ENCODE measurements around the gene IFITM2. TPM values are rescaled to one million over a fixed set of nuclear protein-coding genes. Genes with fewer than 3 reads are reported as not detected.
"Not testable (repeated sequence)": the region's sequence is repeated elsewhere in the genome, so short reads cannot be mapped to it uniquely, and the experiment has no call there.

Gene IFITM2
- polyA plus RNA-seq, 1 donor (not counting 4 experiments of a cell fraction or from before 2014, with no cell fraction given) = 83.0 TPM

DNA sequence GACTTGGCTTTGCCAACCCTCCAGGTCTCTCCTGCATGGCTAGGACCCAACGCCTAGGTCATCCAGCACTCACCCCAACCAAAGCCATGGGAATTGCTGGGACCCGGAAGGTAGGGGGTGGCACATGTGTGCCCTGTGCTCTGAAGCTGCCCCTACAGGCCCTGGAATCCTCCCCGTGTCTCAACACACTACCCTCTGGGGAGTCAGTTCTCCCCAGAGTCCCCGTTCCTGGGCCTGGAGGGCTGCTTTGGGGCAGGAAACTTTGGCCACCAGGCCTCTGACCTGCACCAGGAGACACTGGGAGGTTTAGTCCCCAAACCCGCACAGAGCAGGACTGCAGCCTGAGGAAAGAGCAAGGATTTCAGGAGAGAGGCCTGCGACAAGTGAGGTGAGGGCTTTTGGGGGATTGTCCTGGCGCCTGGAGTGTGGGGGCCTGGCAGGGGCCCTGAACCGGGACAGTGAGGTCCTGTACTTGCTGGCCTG is 5.7 kb downstream of the IFITM2 start:
- Histone ChIP-seq H3K4me2 (ENCODE audit: control insufficient read depth, extremely low read depth, insufficient read depth, low read depth, low read length) (peak overlapping the region; percentile 85), H3K36me3 (ENCODE audit: control insufficient read depth in 2 of 2, extremely low read depth in 1 of 2, insufficient read depth in 2 of 2, low read length in 2 of 2) (peaks cover 0 to 5% of the 10 kb centered on the region in 2 experiments), H3K27me3 (ENCODE audit: control insufficient read depth, extremely low read depth, insufficient read depth, low read length) (peaks cover 30% of the 10 kb centered on the region), H3K4me3 (ENCODE audit: control insufficient read depth in 2 of 3, extremely low read depth in 1 of 3, insufficient read depth in 2 of 3, low read depth in 1 of 3, low read length in 3 of 3) (peak overlapping the region in 2 of 3 experiments; percentile 73 to 85), H3K9me3 (ENCODE audit: control insufficient read depth, low read depth, low read length) (no peaks in the 10 kb centered on the region), H3K9me1 (ENCODE audit: control insufficient read depth, extremely low read depth, insufficient read depth, low read length) (no peaks in the 10 kb centered on the region), H3K79me2 (ENCODE audit: control insufficient read depth, insufficient read depth, low read length) (peaks cover 14% of the 10 kb centered on the region), H3K9ac (ENCODE audit: control insufficient read depth, extremely low read depth, insufficient read depth, low read length) (peak overlapping the region; percentile 74), H3K27ac (ENCODE audit: control insufficient read depth, insufficient read depth, low read length) (peak overlapping the region; percentile 74), H2AFZ (ENCODE audit: control insufficient read depth, low read length) (peak overlapping the region; percentile 30), H3K4me1 (ENCODE audit: control insufficient read depth, extremely low read depth, insufficient read depth, low read length) (peaks cover 48% of the 10 kb centered on the region), H4K20me1 (ENCODE audit: control insufficient read depth, extremely low read depth, insufficient read depth, low read length) (no peaks in the 10 kb centered on the region)
- DNase-seq (ENCODE audit: low read depth, low spot score) (no peak), FAIRE-seq (no peak)
- TF ChIP-seq CTCF (optimal IDR thresholded peaks at IDR 0.05 in 1 of 3, IDR thresholded peaks at IDR 0.05 in 1 of 3, conservative IDR thresholded peaks at IDR 0.05 in 1 of 3; ENCODE audit: extremely low read depth in 1 of 3, insufficient read depth in 2 of 3, low read length in 3 of 3) = no peak
- no peak for TF ChIP-seq EZH2 (IDR thresholded peaks at IDR 0.05; ENCODE audit: low read length)
- dilution Hi-C loops (cut with MboI; ENCODE audit: extremely low pct_ligation_motif_present, low sequenced_read_pairs) = no loop called here

GRCh38 chr11:313787-314553 is 6.4 kb downstream of the IFITM2 start, which contains the start of gene IFITM1:
TSS of gene IFITM1 (plus strand) at chr11:314040. CDS start at chr11:314171, 131 bp downstream.
- Histone ChIP-seq H4K20me1 (ENCODE audit: control insufficient read depth, extremely low read depth, insufficient read depth, low read length) (no peaks in the 10 kb centered on the region), H3K4me2 (ENCODE audit: control insufficient read depth, extremely low read depth, insufficient read depth, low read depth, low read length) (peak within 1 kb of the TSS; percentile 85), H3K27ac (ENCODE audit: control insufficient read depth, insufficient read depth, low read length) (peak within 1 kb of the TSS; percentile 74), H3K4me1 (ENCODE audit: control insufficient read depth, extremely low read depth, insufficient read depth, low read length) (peaks cover 46% of the 10 kb centered on the region), H3K36me3 (ENCODE audit: control insufficient read depth in 2 of 2, extremely low read depth in 1 of 2, insufficient read depth in 2 of 2, low read length in 2 of 2) (peaks cover 0 to 5% of the 10 kb centered on the region in 2 experiments), H3K9me3 (ENCODE audit: control insufficient read depth, low read depth, low read length) (no peaks in the 10 kb centered on the region), H2AFZ (ENCODE audit: control insufficient read depth, low read length) (peak within 1 kb of the TSS; percentile 58), H3K9me1 (ENCODE audit: control insufficient read depth, extremely low read depth, insufficient read depth, low read length) (no peaks in the 10 kb centered on the region), H3K9ac (ENCODE audit: control insufficient read depth, extremely low read depth, insufficient read depth, low read length) (peak within 1 kb of the TSS; percentile 74), H3K4me3 (ENCODE audit: control insufficient read depth in 2 of 3, extremely low read depth in 1 of 3, insufficient read depth in 2 of 3, low read depth in 1 of 3, low read length in 3 of 3) (peak within 1 kb of the TSS; percentile 50 to 85 (median 73)), H3K79me2 (ENCODE audit: control insufficient read depth, insufficient read depth, low read length) (peaks cover 14% of the 10 kb centered on the region), H3K27me3 (ENCODE audit: control insufficient read depth, extremely low read depth, insufficient read depth, low read length) (peaks cover 30% of the 10 kb centered on the region)
- no peak for DNase-seq (ENCODE audit: low read depth, low spot score)
- dilution Hi-C loops (cut with MboI; ENCODE audit: extremely low pct_ligation_motif_present, low sequenced_read_pairs) = no loop called here
- peak; percentile 83 for FAIRE-seq
- TF ChIP-seq CTCF (optimal IDR thresholded peaks at IDR 0.05 in 1 of 3, IDR thresholded peaks at IDR 0.05 in 1 of 3, conservative IDR thresholded peaks at IDR 0.05 in 1 of 3; ENCODE audit: extremely low read depth in 1 of 3, insufficient read depth in 2 of 3, low read length in 3 of 3) = no peak
- TF ChIP-seq EZH2 (IDR thresholded peaks at IDR 0.05; ENCODE audit: low read length) = no peak

DNA sequence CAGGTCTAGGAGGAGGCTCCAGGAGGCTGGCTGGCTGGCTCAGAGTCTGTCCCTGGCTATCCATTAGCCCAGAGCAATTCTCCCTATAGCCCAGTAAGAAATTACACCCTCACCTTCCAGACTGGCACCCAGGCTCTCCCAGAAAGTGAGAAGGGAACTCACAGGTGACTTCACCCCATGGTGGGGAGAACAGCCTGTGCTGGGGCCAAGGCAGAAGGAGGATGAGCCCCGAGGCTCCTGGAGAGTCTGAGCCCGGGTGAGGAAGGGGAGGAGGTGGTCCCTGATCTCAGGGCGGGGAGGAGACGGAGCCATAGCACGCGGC is 6.9 kb downstream of the IFITM2 start:
- dilution Hi-C loops (cut with MboI; ENCODE audit: extremely low pct_ligation_motif_present, low sequenced_read_pairs); H3K9me3 ChIP-seq (ENCODE audit: control insufficient read depth, low read depth, low read length); FAIRE-seq; H3K27ac ChIP-seq (ENCODE audit: control insufficient read depth, insufficient read depth, low read length); H3K36me3 ChIP-seq (ENCODE audit: control insufficient read depth in 2 of 2, extremely low read depth in 1 of 2, insufficient read depth in 2 of 2, low read length in 2 of 2); H4K20me1 ChIP-seq (ENCODE audit: control insufficient read depth, extremely low read depth, insufficient read depth, low read length); H3K9me1 ChIP-seq (ENCODE audit: control insufficient read depth, extremely low read depth, insufficient read depth, low read length); DNase-seq (ENCODE audit: low read depth, low spot score); H2AFZ ChIP-seq (ENCODE audit: control insufficient read depth, low read length): not testable (repeated sequence)
- H3K4me3 ChIP-seq (ENCODE audit: control insufficient read depth in 2 of 3, extremely low read depth in 1 of 3, insufficient read depth in 2 of 3, low read depth in 1 of 3, low read length in 3 of 3) = peak overlapping the region; percentile 50 to 85 (median 73)
- H3K4me1 ChIP-seq (ENCODE audit: control insufficient read depth, extremely low read depth, insufficient read depth, low read length) = peaks cover 42% of the 10 kb centered on the region
- H3K27me3 ChIP-seq (ENCODE audit: control insufficient read depth, extremely low read depth, insufficient read depth, low read length) = peaks cover 30% of the 10 kb centered on the region
- peak overlapping the region; percentile 85 for H3K4me2 ChIP-seq (ENCODE audit: control insufficient read depth, extremely low read depth, insufficient read depth, low read depth, low read length)
- H3K79me2 ChIP-seq (ENCODE audit: control insufficient read depth, insufficient read depth, low read length) = peaks cover 17% of the 10 kb centered on the region
- peak overlapping the region; percentile 74 for H3K9ac ChIP-seq (ENCODE audit: control insufficient read depth, extremely low read depth, insufficient read depth, low read length)
